Karpas-422 (cell line): Measurements from ENCODE around the gene VGLL4. TPM values are rescaled to one million over a fixed set of nuclear protein-coding genes. Genes with fewer than 3 reads are reported as not detected.
"Not testable (repeated sequence)": the region's sequence is repeated elsewhere in the genome, so short reads cannot be mapped to it uniquely, and the experiment has no call there.

Experiments
- DNase-seq: peaks from one replicate; pipeline ENCODE4 v3.0.0-alpha.2; 2015
- H2AFZ ChIP-seq: fragments of 200-600 bp; sonication (generic); 2 replicates; pipeline ENCODE4 v1.6.1; 2014; ENCODE audit warnings: antibody characterized with exemption, low read length, mixed read lengths
- H3K27ac ChIP-seq: fragments of 200-600 bp; sonication (generic); 2 replicates; pipeline ENCODE4 v1.5.1; 2014; ENCODE audit warnings: mild to moderate bottlenecking, low read length, moderate library complexity
- H3K27me3 ChIP-seq: fragments of 200-600 bp; sonication (generic); 2 replicates; pipeline ENCODE4 v1.6.1; 2014; ENCODE audit warnings: low read length, mixed read lengths
- H3K36me3 ChIP-seq: fragments of 200-600 bp; sonication (generic); 2 replicates; pipeline ENCODE4 v1.6.1; 2014; ENCODE audit warnings: low read length, mixed read lengths; ENCODE audit not compliant: insufficient read depth
- H3K4me1 ChIP-seq: fragments of 200-600 bp; sonication (generic); 2 replicates; pipeline ENCODE4 v1.6.1; 2014; ENCODE audit warnings: mild to moderate bottlenecking, low read length, mixed read lengths
- H3K4me2 ChIP-seq: fragments of 200-600 bp; sonication (generic); 2 replicates; pipeline ENCODE4 v1.6.1; 2014; ENCODE audit warnings: low read length, low read depth, mild to moderate bottlenecking; ENCODE audit not compliant: poor library complexity, severe bottlenecking
- H3K4me3 ChIP-seq: fragments of 200-600 bp; sonication (generic); 2 replicates; pipeline ENCODE4 v1.5.1; 2014; ENCODE audit warnings: mild to moderate bottlenecking, antibody characterized with exemption, low read length, mixed read lengths
- H3K79me2 ChIP-seq: fragments of 200-600 bp; sonication (generic); 2 replicates; pipeline ENCODE4 v1.6.1; 2014; ENCODE audit warnings: mild to moderate bottlenecking, low read length, mixed read lengths
- H3K9ac ChIP-seq: fragments of 200-600 bp; sonication (generic); 2 replicates; pipeline ENCODE4 v1.6.0; 2014; ENCODE audit warnings: low read length
- H3K9me2 ChIP-seq: fragments of 200-600 bp; sonication (generic), shearing (Covaris generic); replicated peaks from 2 replicates; pipeline ENCODE4 v1.6.0; 2014; ENCODE audit warnings: mild to moderate bottlenecking, low read length, moderate library complexity; ENCODE audit not compliant: insufficient read depth
- H3K9me3 ChIP-seq: fragments of 300-700, 200-600 bp; sonication (generic); 2 replicates; pipeline ENCODE4 v1.6.1; 2014; ENCODE audit warnings: low read length, mixed read lengths
- H4K20me1 ChIP-seq: fragments of 200-600 bp; sonication (generic); 2 replicates; pipeline ENCODE4 v1.6.1; 2014; ENCODE audit warnings: mild to moderate bottlenecking, antibody characterized with exemption, low read length, low read depth; ENCODE audit not compliant: insufficient read depth
- total RNA-seq: library from RNA; depleted of rRNA; stranded (reverse); fragments of >200 nt; shearing (Covaris generic); gene quantifications from 2 replicates; pipeline ENCODE4 v1.2.3, GENCODE V29; 2014; ENCODE audit warnings: low replicate concordance

Gene VGLL4
- total RNA-seq, 1 experiment from 2014 or later = 152 TPM

- Histone ChIP-seq H3K79me2 (peaks cover 99% of the 10 kb centered on the region), H3K4me3 (no peak overlapping the region), H3K9me2 (no peaks in the 10 kb centered on the region), H2AFZ (no peak overlapping the region), H4K20me1 (peaks cover 35% of the 10 kb centered on the region), H3K9me3 (no peaks in the 10 kb centered on the region), H3K36me3 (peaks cover 7% of the 10 kb centered on the region; the same call in 1 of the 2 replicates), H3K4me1 (peaks cover 50% of the 10 kb centered on the region), H3K27me3 (no peaks in the 10 kb centered on the region), H3K4me2 (no peak overlapping the region), H3K9ac (no peak overlapping the region), H3K27ac (no peak overlapping the region; the same call in 1 of the 2 replicates)
- DNase-seq = no peak
These were observed 62.2 kb downstream of the VGLL4 start for GRCh38 chr3:11581237-11582190.

DNA sequence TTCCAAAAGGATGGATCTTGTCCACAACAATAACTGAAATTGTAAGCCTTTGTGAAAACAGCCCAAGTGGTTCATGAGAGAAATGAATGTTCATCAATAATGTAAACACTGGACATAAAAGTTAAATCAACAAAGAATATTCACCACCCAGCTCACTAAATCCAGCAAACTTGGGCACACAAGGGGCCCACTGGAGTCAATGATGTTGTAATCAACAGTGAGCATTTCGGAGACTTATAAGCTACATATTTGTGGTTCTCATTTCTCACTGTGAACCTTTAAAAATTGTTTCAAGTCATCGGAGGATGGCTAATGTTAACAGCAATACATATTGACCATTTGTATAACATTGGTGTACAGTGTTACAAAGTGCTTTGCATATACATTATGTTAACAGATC, 63.1 kb downstream of the VGLL4 start:
- no peak overlapping the region for H3K4me2 ChIP-seq
- no peak overlapping the region for H3K4me3 ChIP-seq
- peaks cover 41% of the 10 kb centered on the region for H3K4me1 ChIP-seq
- H3K79me2 ChIP-seq = peaks cover 99% of the 10 kb centered on the region
- no peaks in the 10 kb centered on the region for H3K9me2 ChIP-seq
- peaks cover 11% of the 10 kb centered on the region; the same call in 1 of the 2 replicates for H3K36me3 ChIP-seq
- no peaks in the 10 kb centered on the region for H3K27me3 ChIP-seq
- no peak overlapping the region for H3K27ac ChIP-seq
- H4K20me1 ChIP-seq = peaks cover 42% of the 10 kb centered on the region
- H3K9ac ChIP-seq = no peak overlapping the region
- DNase-seq = no peak
- no peaks in the 10 kb centered on the region for H3K9me3 ChIP-seq
- H2AFZ ChIP-seq = no peak overlapping the region

DNA sequence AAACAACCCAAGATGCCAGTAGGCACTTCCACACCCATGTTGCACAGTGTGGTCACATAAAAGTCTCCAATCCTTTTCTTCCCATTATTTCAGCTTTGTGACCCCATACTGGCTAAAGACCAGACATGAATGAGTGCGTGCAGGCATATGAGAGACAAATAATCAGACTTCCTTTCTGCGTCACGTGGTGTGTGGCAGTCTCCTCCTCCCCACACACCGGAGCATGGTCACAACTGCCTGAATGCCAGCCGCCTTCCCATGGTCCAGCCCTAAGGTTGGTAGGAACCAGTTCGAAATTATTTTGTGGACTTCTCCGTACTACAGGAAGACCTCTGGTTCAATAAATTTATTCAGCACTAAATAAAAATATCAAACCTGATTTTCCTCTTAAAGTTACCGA, 65.5 kb downstream of the VGLL4 start:
- Histone ChIP-seq H3K9me3 (no peaks in the 10 kb centered on the region), H3K4me3 (no peak overlapping the region), H3K9me2 (no peaks in the 10 kb centered on the region), H2AFZ (no peak overlapping the region), H3K27me3 (no peaks in the 10 kb centered on the region), H3K36me3 (peaks cover 14% of the 10 kb centered on the region; the same call in 1 of the 2 replicates), H3K4me1 (peaks cover 16% of the 10 kb centered on the region), H3K79me2 (peaks cover 99% of the 10 kb centered on the region), H3K9ac (no peak overlapping the region), H3K4me2 (no peak overlapping the region), H4K20me1 (peaks cover 53% of the 10 kb centered on the region), H3K27ac (no peak overlapping the region)
- DNase-seq = no peak

DNA sequence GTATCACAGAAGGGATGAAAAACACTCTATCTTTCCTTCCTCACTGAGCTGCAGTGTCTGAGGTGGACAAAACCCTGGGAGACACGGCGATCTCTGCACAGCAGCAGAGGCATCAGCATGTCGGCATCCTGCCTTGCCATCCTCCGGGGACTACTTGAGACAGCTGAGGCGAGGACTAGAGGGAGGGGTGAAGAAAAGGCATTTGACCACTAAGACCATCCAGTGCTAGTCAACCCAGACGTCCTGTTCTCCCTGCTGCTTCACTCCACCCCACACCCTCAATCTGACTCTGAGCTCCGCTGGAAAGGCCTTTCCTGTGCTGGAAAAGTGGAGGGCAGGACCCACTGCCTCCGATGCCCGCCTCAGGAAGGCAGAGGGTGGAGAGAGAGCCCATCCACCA, 67.3 kb downstream of the VGLL4 start:
- Histone ChIP-seq H3K27ac (no peak overlapping the region), H3K36me3 (peaks cover 14% of the 10 kb centered on the region; the same call in 1 of the 2 replicates), H3K27me3 (no peaks in the 10 kb centered on the region), H2AFZ (no peak overlapping the region), H4K20me1 (peaks cover 52% of the 10 kb centered on the region), H3K9me2 (no peaks in the 10 kb centered on the region), H3K4me3 (no peak overlapping the region), H3K9me3 (no peaks in the 10 kb centered on the region), H3K4me2 (no peak overlapping the region), H3K4me1 (peaks cover 2% of the 10 kb centered on the region; the same call in 1 of the 2 replicates), H3K79me2 (peaks cover 98% of the 10 kb centered on the region), H3K9ac (no peak overlapping the region)
- no peak for DNase-seq

GRCh38 chr3:11575677-11576076, 68.0 kb downstream of the VGLL4 start:
- Histone ChIP-seq H3K36me3 (peaks cover 14% of the 10 kb centered on the region; the same call in 1 of the 2 replicates), H3K27me3 (no peaks in the 10 kb centered on the region), H3K9me3 (no peaks in the 10 kb centered on the region), H2AFZ (no peak overlapping the region), H4K20me1 (peaks cover 50% of the 10 kb centered on the region), H3K9ac (no peak overlapping the region), H3K4me3 (no peak overlapping the region), H3K79me2 (peaks cover 98% of the 10 kb centered on the region), H3K27ac (no peak overlapping the region), H3K4me1 (peaks cover 2% of the 10 kb centered on the region; the same call in 1 of the 2 replicates), H3K4me2 (no peak overlapping the region), H3K9me2 (no peaks in the 10 kb centered on the region)
- no peak for DNase-seq

DNA sequence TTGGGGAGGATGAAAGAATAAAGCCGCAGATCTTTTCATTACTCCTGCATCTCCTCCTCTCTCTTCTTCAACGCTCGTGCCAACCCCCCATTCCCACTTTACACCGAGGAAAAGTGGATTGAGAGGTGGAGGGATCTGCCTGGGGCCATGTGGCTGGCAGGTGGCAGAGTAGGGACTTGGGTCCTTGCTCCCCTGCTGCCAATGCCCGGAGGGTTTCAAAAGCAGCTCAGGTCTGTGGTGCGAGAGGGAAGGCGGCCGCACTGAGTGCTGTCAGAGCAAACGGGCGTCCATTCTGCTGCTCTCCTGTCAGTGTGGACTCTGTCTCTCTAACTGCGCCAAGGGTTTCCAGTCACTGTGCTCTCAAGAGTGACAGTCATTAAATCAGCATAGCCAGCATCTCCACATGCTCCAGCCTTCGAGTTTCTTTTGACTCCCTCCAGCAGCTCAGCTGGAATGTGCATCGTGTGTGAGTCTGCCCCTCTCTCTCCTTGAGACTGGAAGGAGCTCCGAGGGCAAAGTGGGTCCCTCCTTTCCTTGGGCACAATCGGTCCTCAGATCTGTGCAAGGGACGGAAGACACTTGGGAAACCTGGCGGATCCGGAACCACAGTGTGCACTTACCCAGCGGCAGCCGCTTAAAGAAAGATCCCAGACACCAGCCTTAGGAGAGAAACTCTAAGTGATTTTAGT, 68.6 kb downstream of the VGLL4 start:
- H3K79me2 ChIP-seq = peaks cover 98% of the 10 kb centered on the region
- peaks cover 56% of the 10 kb centered on the region for H4K20me1 ChIP-seq
- H3K9ac ChIP-seq = no peak overlapping the region
- no peaks in the 10 kb centered on the region for H3K9me2 ChIP-seq
- peaks cover 10% of the 10 kb centered on the region; the same call in 1 of the 2 replicates for H3K36me3 ChIP-seq
- H2AFZ ChIP-seq = no peak overlapping the region
- H3K27ac ChIP-seq = no peak overlapping the region
- H3K4me3 ChIP-seq = no peak overlapping the region
- H3K27me3 ChIP-seq = no peaks in the 10 kb centered on the region
- no peaks in the 10 kb centered on the region for H3K9me3 ChIP-seq
- no peak for DNase-seq
- peaks cover 2% of the 10 kb centered on the region; the same call in 1 of the 2 replicates for H3K4me1 ChIP-seq
- no peak overlapping the region for H3K4me2 ChIP-seq

DNA sequence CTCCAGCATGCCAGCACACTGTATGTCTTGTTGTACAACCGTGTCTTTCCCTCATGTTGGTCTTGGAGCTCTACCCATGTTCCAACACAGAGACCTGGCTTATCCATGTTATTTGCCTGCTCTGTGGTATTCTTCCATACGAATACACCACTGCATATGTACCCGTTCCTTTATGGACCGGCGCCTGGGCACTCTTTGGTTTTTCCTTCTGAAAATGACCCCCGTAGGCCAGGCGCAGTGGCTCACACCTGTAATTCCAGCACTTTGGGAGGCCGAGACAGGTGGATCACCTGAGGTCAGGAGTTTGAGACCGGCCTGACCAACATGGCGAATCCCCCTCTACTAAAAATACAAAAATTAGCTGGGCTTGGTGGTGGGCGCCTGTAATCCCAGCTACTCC, 71.1 kb downstream of the VGLL4 start:
- not testable (repeated sequence) for H3K27me3 ChIP-seq, H3K4me1 ChIP-seq, H3K4me3 ChIP-seq, H3K27ac ChIP-seq, H3K9ac ChIP-seq, H2AFZ ChIP-seq, DNase-seq, H3K4me2 ChIP-seq, H3K9me3 ChIP-seq, H3K9me2 ChIP-seq
- peaks cover 99% of the 10 kb centered on the region for H3K79me2 ChIP-seq
- H3K36me3 ChIP-seq = peaks cover 10% of the 10 kb centered on the region; the same call in 1 of the 2 replicates
- peaks cover 66% of the 10 kb centered on the region for H4K20me1 ChIP-seq
